IMR-90 (cell line): ENCODE results near the gene MYOF. TPM values are rescaled to one million over a fixed set of nuclear protein-coding genes. Genes with fewer than 3 reads are reported as not detected.

Experiments used
- ATAC-seq: fragments of 200-7000 bp; cut with Tn5 transposase; 2 replicates; pipeline ENCODE4 v1.9.1; 2020; ENCODE audit warnings: low read depth, mild to moderate bottlenecking, moderate library complexity
- BruUV-seq: library from RNA; stranded (reverse); fragments of 400-500 nt; replicated peaks from 2 replicates; lab custom pipeline; 2021; lab: Mats Ljungman, UMichigan
- CTCF ChIA-PET: fragments of 300-600 bp; formaldehyde crosslinking; extraction: SDS; loops from one replicate; lab custom pipeline; 2021; ENCODE audit warnings: antibody characterized with exemption; lab: Yijun Ruan, JAX
- POLR2A ChIA-PET: fragments of 300-600 bp; sonication (Branson Sonifier 250); formaldehyde crosslinking; loops from one replicate; lab custom pipeline; 2022; ENCODE audit warnings: antibody characterized with exemption; ENCODE audit not compliant: unreplicated experiment; lab: Charles Lee
- DNase-seq: peaks from one replicate; pipeline ENCODE4 v3.0.0; 2013
- H2AFZ ChIP-seq: replicated peaks from 2 replicates; pipeline ENCODE3; 2013; ENCODE audit warnings: low read length, mild to moderate bottlenecking; ENCODE audit not compliant: poor library complexity
- H2AK5ac ChIP-seq: 2 replicates; pipeline ENCODE4 v1.6.1; 2013; ENCODE audit warnings: low read depth, low read length, inconsistent platforms
- H2AK9ac ChIP-seq: replicated peaks from 2 replicates; pipeline ENCODE3; 2013; ENCODE audit warnings: mild to moderate bottlenecking, low read depth, low read length, moderate library complexity; ENCODE audit not compliant: poor library complexity
- H2BK120ac ChIP-seq: 2 replicates; pipeline ENCODE4 v1.6.1; 2013; ENCODE audit warnings: low read depth, low read length, inconsistent platforms
- H2BK15ac ChIP-seq: 3 replicates; pipeline ENCODE4 v1.6.1; 2013; ENCODE audit warnings: low read depth, low read length, inconsistent platforms
- H2BK20ac ChIP-seq: 2 replicates; pipeline ENCODE4 v1.6.1; 2013; ENCODE audit warnings: low read depth, mild to moderate bottlenecking, inconsistent platforms, low read length, moderate library complexity
- H2BK5ac ChIP-seq: 2 replicates; pipeline ENCODE4 v1.6.1; 2013; ENCODE audit warnings: mild to moderate bottlenecking, low read depth, low read length, inconsistent platforms; ENCODE audit not compliant: poor library complexity, severe bottlenecking
- H3K14ac ChIP-seq: replicated peaks from 2 replicates; pipeline ENCODE4 v1.6.1; 2013; ENCODE audit warnings: low read depth, low read length, inconsistent platforms
- H3K18ac ChIP-seq: 2 replicates; pipeline ENCODE4 v1.6.1; 2013; ENCODE audit warnings: low read depth, low read length, control low read depth
- H3K23ac ChIP-seq: 2 replicates; pipeline ENCODE4 v1.6.1; 2013; ENCODE audit warnings: low read depth, low read length, inconsistent platforms
- H3K27ac ChIP-seq: 2 replicates; pipeline ENCODE4 v1.5.1; 2013; ENCODE audit warnings: mild to moderate bottlenecking, control low read depth, low read length; ENCODE audit not compliant: insufficient read depth
- H3K27me3 ChIP-seq: 2 replicates; pipeline ENCODE4 v1.6.1; 2013; ENCODE audit warnings: low read length; ENCODE audit not compliant: control insufficient read depth, insufficient read depth
- H3K36me3 ChIP-seq: 2 replicates; pipeline ENCODE4 v1.6.1; 2013; ENCODE audit warnings: low read length, mixed read lengths; ENCODE audit not compliant: control insufficient read depth, insufficient read depth
- H3K4ac ChIP-seq: 2 replicates; pipeline ENCODE4 v1.6.1; 2013; ENCODE audit warnings: low read depth, low read length, inconsistent platforms
- H3K4me1 ChIP-seq: 2 replicates; pipeline ENCODE4 v1.6.1; 2013; ENCODE audit warnings: low read length, mixed read lengths; ENCODE audit not compliant: control insufficient read depth, insufficient read depth
- H3K4me2 ChIP-seq: 2 replicates; pipeline ENCODE4 v1.6.1; 2013; ENCODE audit warnings: low read depth, mild to moderate bottlenecking, control low read depth, low read length, moderate library complexity
- H3K4me3 ChIP-seq: 2 replicates; pipeline ENCODE4 v1.5.1; 2013; ENCODE audit warnings: low read depth, mild to moderate bottlenecking, control low read depth, low read length, moderate library complexity; ENCODE audit not compliant: insufficient read depth
- H3K56ac ChIP-seq: 2 replicates; pipeline ENCODE4 v1.6.1; 2013; ENCODE audit warnings: low read length, inconsistent platforms; ENCODE audit not compliant: insufficient read depth; ENCODE audit errors: extremely low read depth
- H3K79me1 ChIP-seq, 2 experiments: 2 replicates each; pipeline ENCODE4 v1.6.1; 2013; ENCODE audit warnings: low read length in 2 of 2, inconsistent platforms in 1 of 2, low read depth in 1 of 2
- H3K9ac ChIP-seq: 2 replicates; pipeline ENCODE4 v1.6.1; 2013; ENCODE audit warnings: low read depth, low read length, control low read depth
- H3K9me1 ChIP-seq: 2 replicates; pipeline ENCODE4 v1.6.1; 2013; ENCODE audit warnings: low read length, inconsistent platforms; ENCODE audit not compliant: insufficient read depth
- H3K9me3 ChIP-seq: 2 replicates; pipeline ENCODE4 v1.6.1; 2013; ENCODE audit warnings: low read length; ENCODE audit not compliant: control insufficient read depth, insufficient read depth
- H4K20me1 ChIP-seq: 2 replicates; pipeline ENCODE4 v1.6.1; 2013; ENCODE audit warnings: low read length, inconsistent platforms; ENCODE audit not compliant: insufficient read depth
- H4K5ac ChIP-seq: 2 replicates; pipeline ENCODE4 v1.6.1; 2013; ENCODE audit warnings: mild to moderate bottlenecking, low read depth, low read length, control low read depth
- H4K8ac ChIP-seq, 2 experiments: 2 replicates each; pipeline ENCODE4 v1.6.1; 2013; ENCODE audit warnings: low read depth in 2 of 2, low read length in 2 of 2, control low read depth in 1 of 2, inconsistent platforms in 1 of 2
- H4K91ac ChIP-seq: 2 replicates; pipeline ENCODE4 v1.6.1; 2013; ENCODE audit warnings: low read depth, low read length, inconsistent platforms; ENCODE audit not compliant: insufficient read depth
- CEBPB ChIP-seq: IDR thresholded peaks from 2 replicates; pipeline ENCODE4 v1.6.1; 2012; ENCODE audit warnings: low read depth, low read length, improper control_type of control experiment
- CTCF ChIP-seq: conservative IDR thresholded peaks from 2 replicates; pipeline ENCODE4 v1.5.1; 2012; ENCODE audit warnings: mild to moderate bottlenecking, low read depth, low read length, improper control_type of control experiment
- MAFK ChIP-seq: IDR thresholded peaks from 2 replicates; pipeline ENCODE4 v1.6.1; 2012; ENCODE audit warnings: low read depth, low read length, improper control_type of control experiment
- MXI1 ChIP-seq: IDR thresholded peaks from 2 replicates; pipeline ENCODE4 v1.6.1; 2012; ENCODE audit warnings: low read depth, mild to moderate bottlenecking, low read length, moderate library complexity, borderline replicate concordance
- POLR2A ChIP-seq: IDR thresholded peaks from 2 replicates; pipeline ENCODE4 v1.6.1; 2012; ENCODE audit warnings: mild to moderate bottlenecking, low read depth, low read length
- RAD21 ChIP-seq: IDR thresholded peaks from 2 replicates; pipeline ENCODE4 v1.6.1; 2012; ENCODE audit warnings: low read length, improper control_type of control experiment
- WGBS, 2 experiments: methylation state at CpG; one replicate each; pipeline versions ENCODE4 v1.1.5 to v1.1.7; 2013; ENCODE audit warnings: missing lambda C conversion rate in 2 of 2; ENCODE audit not compliant: insufficient read length in 1 of 2; ENCODE audit errors: extremely low coverage in 2 of 2; 5-methylcytosine and 5-hydroxymethylcytosine counted together
- dilution Hi-C: fragments of 300-500 bp; cut with HindIII; formaldehyde crosslinking; loops from one replicate; pipeline ENCODE4 v1.14.3; 2018; ENCODE audit warnings: low sequenced_read_pairs; ENCODE audit not compliant: unreplicated experiment
- in situ Hi-C: fragments of 300-500 bp; cut with MboI; formaldehyde crosslinking; loops from 3 replicates; pipeline ENCODE4 v1.14.3; 2019; ENCODE audit warnings: low sequenced_read_pairs, inconsistent platforms, mixed read lengths
- intact Hi-C: fragments of 100-400 bp; cut with micrococcal nuclease; formaldehyde crosslinking; loops from 2 replicates; pipeline ENCODE4 v1.10.0; 2022
- polyA plus RNA-seq, 3 experiments: library from polyadenylated mRNA; depleted of rRNA; stranded (reverse); fragments of >200 nt; gene quantifications; 2 replicates each; pipeline ENCODE4 v1.2.3, GENCODE V29; 2012; ENCODE audit warnings: low replicate concordance in 1 of 3
- total RNA-seq: library from RNA; depleted of rRNA; stranded (reverse); fragments of >200 nt; gene quantifications from 2 replicates; pipeline ENCODE4 v1.2.3, GENCODE V29; 2012

Gene MYOF
- total and polyA plus RNA-seq, 2 of the 4 experiments (the other 2 are of a cell fraction) = 221 to 281 TPM

GRCh38 chr10:93413252-93413689 is 68.9 kb downstream of the MYOF start:
- TF ChIP-seq POLR2A (no peak), CTCF (no peak), RAD21 (no peak), CEBPB (no peak), MXI1 (no peak), MAFK (no peak)
- H2BK120ac ChIP-seq = no peak overlapping the region
- POLR2A ChIA-PET = no interaction called here

More at GRCh38 chr10:93413252-93413689, 68.9 kb downstream of the MYOF start:
- Histone ChIP-seq H4K5ac (no peak overlapping the region), H4K20me1 (no peaks in the 10 kb centered on the region; the same call in 1 of the 2 replicates), H3K36me3 (peaks cover 46% of the 10 kb centered on the region), H3K4me3 (no peak overlapping the region), H3K27ac (no peak overlapping the region), H2AFZ (no peak overlapping the region), H2AK5ac (no peak overlapping the region), H2AK9ac (no peak overlapping the region), H2BK5ac (no peak overlapping the region), H3K4me1 (no peaks in the 10 kb centered on the region; the same call in 1 of the 2 replicates), H3K56ac (no peak overlapping the region), H3K4me2 (no peak overlapping the region), H3K18ac (no peak overlapping the region), H3K23ac (no peak overlapping the region; the same call in 1 of the 2 replicates), H3K9me3 (no peaks in the 10 kb centered on the region), H3K9ac (no peak overlapping the region), H3K14ac (no peak overlapping the region), H4K8ac (no peak overlapping the region), H2BK15ac (no peak overlapping the region), H3K4ac (no peak overlapping the region), H3K79me1 (peaks cover 54 to 87% of the 10 kb centered on the region in 2 experiments), H2BK20ac (no peak overlapping the region), H3K27me3 (no peaks in the 10 kb centered on the region), H3K9me1 (peaks cover 33% of the 10 kb centered on the region), H4K91ac (no peak overlapping the region)
- DNase-seq = no peak
- CTCF ChIA-PET = no interaction called here
- in situ Hi-C loops = no loop called here
- dilution Hi-C loops = no loop called here
- WGBS, 2 experiments = 100% methylated on average over 1 of the region's 3 CpGs; no CpG with 5 or more reads in 1 of the 2 experiments
- intact Hi-C loops = no loop called here
- no TSS peak for BruUV-seq
- no peak for ATAC-seq
